Gastroesophageal sphincter (tissue), 3 donors: ENCODE measurements around the gene MAGEC3.

ENCODE experiments used
- CTCF ChIP-seq, 4 experiments: fragments of 200-600 bp in 2 of 4; fragments of 450-650 bp in 2 of 4; sonication (generic) in 1 of 4; IDR thresholded peaks; one replicate each; pipeline ENCODE4 v1.5.1; 2017 to 2019; ENCODE audit warnings: antibody characterized with exemption in 4 of 4, mild to moderate bottlenecking in 2 of 4, moderate library complexity in 2 of 4
- EP300 ChIP-seq: sonication (generic); formaldehyde crosslinking; IDR thresholded peaks from one replicate; pipeline ENCODE4 v1.6.1; 2017; ENCODE audit warnings: antibody characterized with exemption, mild to moderate bottlenecking
- POLR2A ChIP-seq, 2 donors: fragments of 450-650 bp; IDR thresholded peaks; one replicate each; pipeline ENCODE4 v1.6.1; 2017; ENCODE audit warnings: antibody characterized with exemption in 2 of 2, mild to moderate bottlenecking in 2 of 2, moderate library complexity in 1 of 2
- POLR2AphosphoS5 ChIP-seq: sonication (generic); formaldehyde crosslinking; IDR thresholded peaks from one replicate; pipeline ENCODE4 v1.6.1; 2017; ENCODE audit warnings: antibody characterized with exemption

- no peak for TF ChIP-seq CTCF (IDR thresholded peaks at IDR 0.05)
- no peak for TF ChIP-seq POLR2A (IDR thresholded peaks at IDR 0.05)
- no peak for TF ChIP-seq POLR2AphosphoS5
- TF ChIP-seq EP300: no peak
Measured at GRCh38 chrX:141945426-141945825, 107.3 kb downstream of the MAGEC3 start.
